ENCODE results near the gene PCBP3. TPM values are rescaled to one million over a fixed set of nuclear protein-coding genes. Genes with fewer than 3 reads are reported as not detected.
"Not testable (repeated sequence)": the region's sequence is repeated elsewhere in the genome, so short reads cannot be mapped to it uniquely, and the experiment has no call there.

The PCBP3 gene
- total and polyA plus RNA-seq, 2 of the 8 experiments (the other 6 are each of a cell fraction or from before 2014, with no cell fraction given), result 3.5 to 6.3 TPM

DNA sequence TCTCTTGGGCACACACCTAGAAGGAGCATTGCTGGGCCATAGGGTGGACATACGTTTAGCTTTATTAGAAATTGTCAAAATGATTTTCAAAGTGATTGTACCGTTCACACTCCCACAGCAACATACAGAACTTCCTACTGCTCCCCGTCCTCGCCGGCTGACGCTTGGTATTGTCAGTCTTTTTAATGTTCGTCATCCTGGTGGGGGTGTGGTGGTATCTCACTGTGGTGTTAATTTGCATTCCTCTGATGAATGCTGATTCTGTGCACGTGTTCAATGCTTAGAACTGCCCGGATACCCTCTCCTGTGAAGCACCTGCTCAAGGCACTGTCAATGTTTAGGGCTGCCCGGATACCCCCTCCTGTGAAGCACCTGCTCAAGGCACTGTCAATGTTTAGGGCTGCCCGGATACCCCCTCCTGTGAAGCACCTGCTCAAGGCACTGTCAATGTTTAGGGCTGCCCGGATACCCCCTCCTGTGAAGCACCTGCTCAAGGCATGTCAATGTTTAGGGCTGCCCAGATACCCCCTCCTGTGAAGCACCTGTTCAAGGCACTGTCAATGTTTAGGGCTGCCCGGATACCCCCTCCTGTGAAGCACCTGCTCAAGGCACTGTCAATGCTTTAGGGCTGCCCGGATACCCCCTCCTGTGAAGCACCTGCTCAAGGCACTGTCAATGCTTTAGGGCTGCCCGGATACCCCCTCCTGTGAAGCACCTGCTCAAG lies 34.6 kb upstream of the PCBP3 start:
- CTCF ChIA-PET (ENCODE audit: partially characterized antibody), result interaction anchor here (1.1 kb wide), 1 partner anchor 14 kb away, joined by 3 read pairs; no protein-coding TSS in a partner anchor
- H3K79me1 ChIP-seq (ENCODE audit: low read depth, low read length); H3K36me3 ChIP-seq (ENCODE audit: control insufficient read depth in 2 of 4, insufficient read depth in 4 of 4, low read length in 3 of 4); H2BK12ac ChIP-seq (ENCODE audit: low read depth, low read length); H4K8ac ChIP-seq (ENCODE audit: extremely low read depth, insufficient read depth, low read length); H2AK5ac ChIP-seq (ENCODE audit: low read depth, low read length); H3K27ac ChIP-seq (ENCODE audit: low read depth, low read length); H3K23ac ChIP-seq (ENCODE audit: insufficient read length); H2AFZ ChIP-seq (ENCODE audit: low read length); H3K79me2 ChIP-seq (ENCODE audit: control insufficient read depth in 1 of 2, insufficient read depth in 2 of 2, low read length in 2 of 2); H3K27me3 ChIP-seq (replicated peaks in 1 of 4; ENCODE audit: control insufficient read depth in 3 of 4, extremely low read depth in 1 of 4, insufficient read depth in 3 of 4, low read length in 3 of 4); H4K20me1 ChIP-seq (replicated peaks in 1 of 2; ENCODE audit: control insufficient read depth in 1 of 2, insufficient read depth in 2 of 2, low read length in 2 of 2); POLR2A ChIA-PET (ENCODE audit: partially characterized antibody); H4K5ac ChIP-seq (ENCODE audit: insufficient read length, low read depth, low read length); H4K91ac ChIP-seq (replicated peaks; ENCODE audit: insufficient read length, low read length); H3K18ac ChIP-seq (ENCODE audit: extremely low read depth, low read length); H3K9ac ChIP-seq (replicated peaks in 1 of 4; ENCODE audit: extremely low read depth in 1 of 4, low read depth in 3 of 4, low read length in 3 of 4); H2BK20ac ChIP-seq (ENCODE audit: low read length); DNase-seq (ENCODE audit: low read depth in 1 of 2, low spot score in 2 of 2); H2BK15ac ChIP-seq (ENCODE audit: low read length); H3K23me2 ChIP-seq (ENCODE audit: low read depth, low read length); H3K4me3 ChIP-seq (ENCODE audit: extremely low read depth in 1 of 4, insufficient read depth in 2 of 4, low read depth in 3 of 4, low read length in 4 of 4); H2BK120ac ChIP-seq (replicated peaks; ENCODE audit: low read depth, low read length); H2BK5ac ChIP-seq (ENCODE audit: low read depth, low read length); FAIRE-seq; H3K56ac ChIP-seq (replicated peaks; ENCODE audit: insufficient read length, low read depth, low read length); H3K4ac ChIP-seq (replicated peaks; ENCODE audit: insufficient read length, low read depth, low read length); H3K9me3 ChIP-seq (ENCODE audit: insufficient read depth in 2 of 2, low read depth in 1 of 2, low read length in 1 of 2); H3K4me2 ChIP-seq (ENCODE audit: insufficient read depth in 1 of 2, low read depth in 2 of 2, low read length in 2 of 2); H3K14ac ChIP-seq (ENCODE audit: insufficient read length); H3K4me1 ChIP-seq (replicated peaks in 1 of 4; ENCODE audit: control insufficient read depth in 3 of 4, insufficient read depth in 4 of 4, low read length in 3 of 4): not testable (repeated sequence)
- 0 out of 2 replicates have a peak, but pooled peaks have one; percentile 28 for TF ChIP-seq TCF12 (IDR thresholded peaks at IDR 0.05; ENCODE audit: low read depth, low read length)
- WGBS, 2 experiments (ENCODE audit: extremely low coverage in 1 of 2, insufficient coverage in 1 of 2, insufficient read length in 1 of 2, insufficient replicate concordance in 2 of 2, low coverage in 1 of 2, low lambda C conversion rate in 2 of 2, missing lambda C conversion rate in 1 of 2), result 85% methylated on average over 14 of the region's 15 CpGs; no CpG with 5 or more reads in 1 of the 2 experiments
